Measurements from ENCODE around the gene NSG1.

The NSG1 gene

GRCh38 chr4:4384837-4385236 lies 2.1 kb upstream of the NSG1 start:
- TF ChIP-seq POLR2A (IDR thresholded peaks at IDR 0.05; ENCODE audit: low read depth, low read length), result no peak
- DNase-seq (ENCODE audit: insufficient read length, low spot score) (peak; percentile 55), FAIRE-seq (no peak)

GRCh38 chr4:4385729-4386295 lies 1.1 kb upstream of the NSG1 start:
- no peak for TF ChIP-seq POLR2A (IDR thresholded peaks at IDR 0.05; ENCODE audit: low read depth, low read length)
- FAIRE-seq, result no peak
- DNase-seq (ENCODE audit: insufficient read length, low spot score), result no peak

- no peak for DNase-seq (ENCODE audit: insufficient read length, low spot score)
- TF ChIP-seq POLR2A (IDR thresholded peaks at IDR 0.05; ENCODE audit: low read depth, low read length), result no peak
- FAIRE-seq, result no peak
Measured at GRCh38 chr4:4386296-4386735, 586 bp upstream of the NSG1 start.

- no peak for DNase-seq (ENCODE audit: insufficient read length, low spot score)
- FAIRE-seq, result no peak
- no peak for TF ChIP-seq POLR2A (IDR thresholded peaks at IDR 0.05; ENCODE audit: low read depth, low read length)
Measured at GRCh38 chr4:4387531-4388310, 819 bp downstream of the NSG1 start.

- DNase-seq (ENCODE audit: insufficient read length, low spot score) (no peak), FAIRE-seq (no peak)
- no peak for TF ChIP-seq POLR2A (IDR thresholded peaks at IDR 0.05; ENCODE audit: low read depth, low read length)
Measured at GRCh38 chr4:4388311-4388790, 1.4 kb downstream of the NSG1 start.

- FAIRE-seq, result no peak
Measured at GRCh38 chr4:4388836-4389575, 2.1 kb downstream of the NSG1 start.

GRCh38 chr4:4390046-4390445 lies 3.1 kb downstream of the NSG1 start:
- FAIRE-seq, result no peak
- DNase-seq (ENCODE audit: insufficient read length, low spot score), result no peak
- TF ChIP-seq POLR2A (IDR thresholded peaks at IDR 0.05; ENCODE audit: low read depth, low read length), result no peak

More at GRCh38 chr4:4388836-4389575, 2.1 kb downstream of the NSG1 start:
- TF ChIP-seq POLR2A (IDR thresholded peaks at IDR 0.05; ENCODE audit: low read depth, low read length), result no peak
- no peak for DNase-seq (ENCODE audit: insufficient read length, low spot score)

- no peak for TF ChIP-seq POLR2A (IDR thresholded peaks at IDR 0.05; ENCODE audit: low read depth, low read length)
- FAIRE-seq (no peak), DNase-seq (ENCODE audit: insufficient read length, low spot score) (no peak)
Measured at GRCh38 chr4:4390515-4391240, 3.8 kb downstream of the NSG1 start.

GRCh38 chr4:4391866-4392265 lies 5.0 kb downstream of the NSG1 start:
- no peak for DNase-seq (ENCODE audit: insufficient read length, low spot score)
- no peak for TF ChIP-seq POLR2A (IDR thresholded peaks at IDR 0.05; ENCODE audit: low read depth, low read length)
- no peak for FAIRE-seq

- DNase-seq (ENCODE audit: insufficient read length, low spot score), result no peak
- FAIRE-seq, result no peak
Measured at GRCh38 chr4:4392501-4393183, 5.7 kb downstream of the NSG1 start.

GRCh38 chr4:4394644-4395043 lies 7.7 kb downstream of the NSG1 start:
- no peak for DNase-seq (ENCODE audit: insufficient read length, low spot score)
- no peak for TF ChIP-seq POLR2A (IDR thresholded peaks at IDR 0.05; ENCODE audit: low read depth, low read length)
- no peak for FAIRE-seq

More at GRCh38 chr4:4392501-4393183, 5.7 kb downstream of the NSG1 start:
- TF ChIP-seq POLR2A (IDR thresholded peaks at IDR 0.05; ENCODE audit: low read depth, low read length), result no peak

- FAIRE-seq (no peak), DNase-seq (ENCODE audit: insufficient read length, low spot score) (no peak)
- no peak for TF ChIP-seq POLR2A (IDR thresholded peaks at IDR 0.05; ENCODE audit: low read depth, low read length)
Measured at GRCh38 chr4:4395371-4395770, 8.5 kb downstream of the NSG1 start.
